ENCODE data around the gene PFKFB3.

Gene PFKFB3

DNA sequence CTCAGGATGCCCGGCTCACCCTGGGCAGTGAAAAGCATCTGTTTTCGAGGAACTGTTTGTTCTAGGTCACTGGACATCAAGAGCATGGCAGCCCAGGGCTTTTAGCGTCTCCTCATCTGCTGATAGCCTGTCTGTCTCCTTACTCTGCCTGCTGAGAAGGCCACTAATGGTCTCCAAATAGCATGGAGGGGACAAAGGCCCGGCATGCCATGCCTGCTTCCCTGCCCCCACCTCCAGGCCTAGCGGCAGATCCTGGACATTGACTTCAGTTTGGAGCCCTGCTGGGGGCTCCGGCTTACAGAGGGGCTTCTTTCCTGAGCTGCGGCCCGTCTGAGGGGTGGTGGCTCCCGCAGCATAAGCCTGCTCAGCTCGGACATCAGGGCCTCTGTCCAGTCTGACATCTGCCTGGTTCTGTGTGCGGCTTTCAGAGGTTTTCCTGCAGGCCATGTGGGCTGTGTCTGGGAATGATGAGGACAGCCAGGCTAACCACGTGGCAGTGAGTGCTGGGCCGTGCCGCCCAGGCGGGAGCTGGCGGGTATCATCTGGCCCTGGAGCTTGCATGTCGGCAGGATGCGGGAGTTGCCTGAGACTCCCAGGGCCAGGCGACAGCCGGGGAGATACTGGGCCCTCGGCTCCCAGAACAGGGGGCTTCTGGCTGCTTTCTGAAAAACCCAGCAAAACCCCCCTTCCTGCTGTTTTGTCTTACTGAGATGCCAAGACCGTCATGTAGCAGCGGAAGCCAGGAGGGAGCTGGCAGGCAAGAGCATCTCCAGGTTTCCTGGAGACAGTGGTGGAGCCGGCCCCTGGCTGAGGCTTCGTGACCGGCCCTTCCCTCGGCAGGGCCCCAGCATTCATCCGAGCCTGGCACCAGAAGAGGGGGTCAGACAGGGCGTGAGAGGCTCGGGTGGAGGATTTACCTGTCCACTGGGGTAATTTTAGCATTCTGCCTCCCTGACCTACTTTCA is 9.2 kb downstream of the PFKFB3 start:
- Mint-ChIP-seq H3K36me3 (ENCODE audit: low read depth) (peaks cover 56% of the 10 kb centered on the region), H3K4me1 (peaks cover 58% of the 10 kb centered on the region), H3K27ac (no peak overlapping the region), H3K9me3 (peaks cover 7% of the 10 kb centered on the region), H3K4me3 (no peak overlapping the region), H3K27me3 (ENCODE audit: low read depth, poor library complexity) (peaks cover 7% of the 10 kb centered on the region)
- TF ChIP-seq, protein P1, sequence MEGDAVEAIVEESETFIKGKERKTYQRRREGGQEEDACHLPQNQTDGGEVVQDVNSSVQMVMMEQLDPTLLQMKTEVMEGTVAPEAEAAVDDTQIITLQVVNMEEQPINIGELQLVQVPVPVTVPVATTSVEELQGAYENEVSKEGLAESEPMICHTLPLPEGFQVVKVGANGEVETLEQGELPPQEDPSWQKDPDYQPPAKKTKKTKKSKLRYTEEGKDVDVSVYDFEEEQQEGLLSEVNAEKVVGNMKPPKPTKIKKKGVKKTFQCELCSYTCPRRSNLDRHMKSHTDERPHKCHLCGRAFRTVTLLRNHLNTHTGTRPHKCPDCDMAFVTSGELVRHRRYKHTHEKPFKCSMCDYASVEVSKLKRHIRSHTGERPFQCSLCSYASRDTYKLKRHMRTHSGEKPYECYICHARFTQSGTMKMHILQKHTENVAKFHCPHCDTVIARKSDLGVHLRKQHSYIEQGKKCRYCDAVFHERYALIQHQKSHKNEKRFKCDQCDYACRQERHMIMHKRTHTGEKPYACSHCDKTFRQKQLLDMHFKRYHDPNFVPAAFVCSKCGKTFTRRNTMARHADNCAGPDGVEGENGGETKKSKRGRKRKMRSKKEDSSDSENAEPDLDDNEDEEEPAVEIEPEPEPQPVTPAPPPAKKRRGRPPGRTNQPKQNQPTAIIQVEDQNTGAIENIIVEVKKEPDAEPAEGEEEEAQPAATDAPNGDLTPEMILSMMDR (IDR thresholded peaks at IDR 0.05): no peak
- DNase-seq: no peak

DNA sequence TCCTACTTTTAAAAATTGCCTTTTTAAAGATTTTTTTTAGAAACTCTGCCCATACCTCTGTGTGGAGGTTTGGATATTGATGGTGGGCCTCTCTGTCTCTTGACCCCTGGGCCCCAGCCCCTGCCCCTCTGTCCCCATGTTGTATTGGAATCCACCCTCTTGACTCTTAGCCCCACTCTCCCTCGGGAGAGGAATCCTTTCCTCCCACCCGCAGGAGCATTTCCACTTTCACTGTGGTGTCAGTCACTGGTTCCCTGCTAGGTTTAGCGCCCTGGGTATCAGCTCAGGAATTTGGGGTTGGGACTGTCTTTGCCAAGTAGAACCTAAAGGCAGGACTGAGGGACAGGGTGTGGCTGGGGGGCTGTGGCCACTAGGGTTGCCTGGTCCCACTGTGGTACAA is 10.1 kb downstream of the PFKFB3 start:
- H3K4me1 Mint-ChIP-seq: peaks cover 54% of the 10 kb centered on the region
- DNase-seq: no peak
- H3K9me3 Mint-ChIP-seq: peaks cover 1% of the 10 kb centered on the region

DNA sequence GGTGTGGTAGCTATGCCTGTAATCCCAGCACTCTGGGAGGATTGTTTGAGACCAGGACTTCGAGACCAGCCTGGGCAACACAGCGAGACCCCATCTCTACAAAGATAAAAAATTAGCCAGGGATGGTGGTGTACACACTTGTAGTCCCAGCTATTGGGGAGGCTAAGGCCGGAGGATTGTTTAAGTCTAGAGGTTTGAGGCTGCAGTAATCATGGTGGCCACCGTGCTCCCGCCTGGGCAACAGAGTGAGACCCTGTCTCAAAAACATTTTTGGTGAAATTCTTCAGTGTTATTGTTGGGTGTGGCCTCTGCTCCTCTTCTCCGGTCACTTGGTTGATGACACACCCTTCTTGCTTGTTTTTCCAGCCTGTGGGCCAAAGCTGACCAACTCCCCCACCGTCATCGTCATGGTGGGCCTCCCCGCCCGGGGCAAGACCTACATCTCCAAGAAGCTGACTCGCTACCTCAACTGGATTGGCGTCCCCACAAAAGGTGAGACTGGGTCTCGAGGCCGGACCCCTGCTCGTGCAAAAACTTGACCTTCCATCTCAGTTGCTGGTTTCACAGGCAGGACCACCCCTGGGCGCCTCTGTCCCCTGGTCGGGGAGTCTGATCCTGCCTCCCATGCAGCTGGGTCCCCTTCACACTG is 10.6 kb downstream of the PFKFB3 start:
- DNase-seq: no peak
- TF ChIP-seq, protein P1 (IDR thresholded peaks at IDR 0.05): no peak
- peaks cover 58% of the 10 kb centered on the region for H3K36me3 Mint-ChIP-seq (ENCODE audit: low read depth)
- H3K9me3 Mint-ChIP-seq: no peaks in the 10 kb centered on the region
- H3K4me1 Mint-ChIP-seq: peaks cover 48% of the 10 kb centered on the region
- peak overlapping the region; percentile 97 for H3K27ac Mint-ChIP-seq
- H3K4me3 Mint-ChIP-seq: no peak overlapping the region
- H3K27me3 Mint-ChIP-seq (ENCODE audit: low read depth, poor library complexity): peaks cover 7% of the 10 kb centered on the region

More for the DNA sequence above, 10.1 kb downstream of the PFKFB3 start:
- Mint-ChIP-seq H3K36me3 (ENCODE audit: low read depth) (peaks cover 58% of the 10 kb centered on the region), H3K27me3 (ENCODE audit: low read depth, poor library complexity) (peaks cover 7% of the 10 kb centered on the region), H3K4me3 (no peak overlapping the region), H3K27ac (no peak overlapping the region)
- TF ChIP-seq, protein P1 (IDR thresholded peaks at IDR 0.05): no peak

DNA sequence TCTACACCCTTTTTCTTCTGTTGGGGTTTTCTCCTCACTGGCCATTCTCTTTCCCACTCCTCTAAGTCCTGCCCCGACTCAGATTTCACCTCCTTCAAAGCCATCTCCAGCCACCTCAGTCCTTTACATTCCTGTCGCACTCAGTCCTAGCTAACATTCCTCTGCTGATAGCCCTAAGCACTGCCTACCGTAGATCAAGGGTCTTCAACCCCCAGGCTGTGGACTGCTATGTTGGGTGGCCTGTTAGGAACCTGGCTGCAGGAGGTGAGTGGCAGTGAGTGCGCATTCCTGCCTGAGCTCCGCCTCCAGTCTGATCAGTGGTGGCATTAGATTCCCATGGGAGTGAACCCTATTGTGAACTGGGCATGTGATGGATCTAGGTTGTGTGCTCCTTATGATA is 11.2 kb downstream of the PFKFB3 start:
- DNase-seq: no peak
- no peaks in the 10 kb centered on the region for H3K9me3 Mint-ChIP-seq
- peak overlapping the region; percentile 97 for H3K27ac Mint-ChIP-seq
- H3K36me3 Mint-ChIP-seq (ENCODE audit: low read depth): peaks cover 64% of the 10 kb centered on the region
- H3K4me1 Mint-ChIP-seq: peaks cover 43% of the 10 kb centered on the region
- TF ChIP-seq, protein P1 (IDR thresholded peaks at IDR 0.05): no peak
- no peak overlapping the region for H3K4me3 Mint-ChIP-seq
- peaks cover 10% of the 10 kb centered on the region for H3K27me3 Mint-ChIP-seq (ENCODE audit: low read depth, poor library complexity)

DNA sequence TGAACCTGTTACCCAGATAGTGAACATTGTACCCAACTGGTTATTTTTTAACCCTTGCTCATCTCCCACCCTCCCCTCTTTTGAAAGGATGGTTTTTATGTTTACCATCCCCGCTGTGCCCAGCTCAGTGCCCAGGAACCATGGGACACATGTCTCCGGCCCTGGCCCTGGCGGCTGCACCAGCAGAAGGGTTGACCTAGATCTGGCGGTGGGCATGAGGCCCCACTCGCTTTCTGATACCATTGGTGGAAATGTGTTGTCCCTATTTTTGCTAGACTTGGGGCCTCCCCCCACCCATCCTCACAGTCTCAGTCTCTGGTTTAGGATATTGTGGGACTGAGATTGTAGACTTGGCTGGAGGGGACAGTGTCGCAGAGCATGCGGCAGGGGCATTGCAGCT is 11.9 kb downstream of the PFKFB3 start:
- Mint-ChIP-seq H3K36me3 (ENCODE audit: low read depth) (peaks cover 71% of the 10 kb centered on the region), H3K4me1 (peaks cover 38% of the 10 kb centered on the region), H3K27me3 (ENCODE audit: low read depth, poor library complexity) (peaks cover 8% of the 10 kb centered on the region)

More for the DNA sequence above, 11.9 kb downstream of the PFKFB3 start:
- no peaks in the 10 kb centered on the region for H3K9me3 Mint-ChIP-seq
- TF ChIP-seq, protein P1 (IDR thresholded peaks at IDR 0.05): no peak
- DNase-seq: no peak
- no peak overlapping the region for H3K4me3 Mint-ChIP-seq
- no peak overlapping the region for H3K27ac Mint-ChIP-seq
